ENCODE measurements around the gene ANKRD28.

ANKRD28 gene

DNA sequence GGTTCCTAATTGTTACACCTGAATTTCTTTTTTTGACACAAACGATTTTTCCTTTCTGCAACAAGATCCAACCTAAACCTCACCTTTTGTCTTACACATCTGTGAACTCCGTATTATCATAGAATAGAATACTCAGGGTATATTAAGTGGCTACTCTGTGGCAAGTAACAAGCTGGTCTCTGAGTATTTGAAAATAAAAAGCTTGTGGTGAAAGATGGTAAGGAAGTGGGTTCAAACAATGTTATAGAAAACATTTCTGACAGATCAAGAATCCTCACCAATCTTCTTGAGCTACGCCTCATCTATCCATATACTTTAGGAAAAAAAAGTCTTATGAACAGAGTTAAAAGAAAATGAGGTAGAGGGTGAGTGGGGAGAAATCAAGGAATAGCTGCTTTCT is 3.5 kb upstream of the ANKRD28 start:
- Histone ChIP-seq H3K27me3 (no peaks in the 10 kb centered on the region), H3K4me1 (peaks cover 0 to 32% (median 19%) of the 10 kb centered on the region in 4 donors), H3K27ac (no peak overlapping the region), H3K9me3 (no peaks in the 10 kb centered on the region), H3K4me3 (no peak overlapping the region), H3K36me3 (no peaks in the 10 kb centered on the region)
- TF ChIP-seq CTCF (IDR thresholded peaks at IDR 0.05), result no peak
- intact Hi-C loops (cut with DNase I; ENCODE audit: low total_unique reads), result no loop called here
- DNase-seq, result no peak

DNA sequence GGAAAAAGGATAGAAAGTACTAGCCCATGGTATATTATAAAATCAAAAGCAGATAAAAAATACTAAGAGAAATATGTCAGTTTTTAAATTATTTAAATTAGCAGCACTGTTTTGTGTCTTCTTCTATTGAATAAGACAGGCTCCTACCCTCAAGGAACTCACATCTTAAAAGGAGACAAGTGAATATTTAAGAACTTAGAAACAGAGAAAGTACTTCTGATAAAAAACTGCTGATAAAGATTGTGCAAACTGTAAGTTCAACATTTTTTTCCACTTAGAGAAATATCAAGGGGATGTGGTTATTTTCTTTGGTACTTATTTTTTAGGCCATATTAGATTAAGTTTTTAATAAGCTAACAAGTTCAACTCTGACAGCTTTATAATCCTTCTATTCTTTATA is 3.0 kb upstream of the ANKRD28 start:
- Histone ChIP-seq H3K27me3 (no peaks in the 10 kb centered on the region), H3K9me3 (no peaks in the 10 kb centered on the region), H3K4me1 (peaks cover 0 to 32% (median 18%) of the 10 kb centered on the region in 4 donors), H3K27ac (no peak overlapping the region), H3K36me3 (no peaks in the 10 kb centered on the region), H3K4me3 (no peak overlapping the region)
- intact Hi-C loops (cut with DNase I; ENCODE audit: low total_unique reads), result no loop called here
- TF ChIP-seq CTCF (IDR thresholded peaks at IDR 0.05), result no peak
- DNase-seq, result no peak

GRCh38 chr3:15800327-15800726 is 2.5 kb upstream of the ANKRD28 start:
- Histone ChIP-seq H3K27ac (peak overlapping the region in 1 of 2 donors; percentile 26), H3K4me1 (peaks cover 0 to 32% (median 15%) of the 10 kb centered on the region in 4 donors), H3K36me3 (no peaks in the 10 kb centered on the region), H3K9me3 (no peaks in the 10 kb centered on the region), H3K27me3 (no peaks in the 10 kb centered on the region), H3K4me3 (no peak overlapping the region)
- no peak for DNase-seq
- intact Hi-C loops (cut with DNase I; ENCODE audit: low total_unique reads), result no loop called here
- TF ChIP-seq CTCF (IDR thresholded peaks at IDR 0.05), result no peak

- H3K4me3 ChIP-seq, result no peak overlapping the region
- no peaks in the 10 kb centered on the region for H3K36me3 ChIP-seq
- no peak for TF ChIP-seq CTCF (IDR thresholded peaks at IDR 0.05)
- no peak for DNase-seq
- no peaks in the 10 kb centered on the region for H3K27me3 ChIP-seq
- intact Hi-C loops (cut with DNase I; ENCODE audit: low total_unique reads), result no loop called here
- H3K4me1 ChIP-seq, result peaks cover 0 to 45% (median 13%) of the 10 kb centered on the region in 4 donors
- no peaks in the 10 kb centered on the region for H3K9me3 ChIP-seq
- peak overlapping the region; percentile 60 for H3K27ac ChIP-seq
Observed at GRCh38 chr3:15798533-15799245, 910 bp upstream of the ANKRD28 start.

- Histone ChIP-seq H3K36me3 (no peaks in the 10 kb centered on the region), H3K27me3 (no peaks in the 10 kb centered on the region), H3K27ac (peak overlapping the region; percentile 60), H3K4me1 (peaks cover 0 to 52% (median 15%) of the 10 kb centered on the region in 4 donors), H3K9me3 (no peaks in the 10 kb centered on the region), H3K4me3 (peak overlapping the region; percentile 46 to 47)
- no peak for TF ChIP-seq CTCF (IDR thresholded peaks at IDR 0.05)
- no peak for DNase-seq
- intact Hi-C loops (cut with DNase I; ENCODE audit: low total_unique reads), result no loop called here
Observed at GRCh38 chr3:15796771-15797641, 773 bp downstream of the ANKRD28 start.

Data from tibial artery (tissue), 4 donors.